HepG2 (cell line): ENCODE results near the gene INHA. TPM values are rescaled to one million over a fixed set of nuclear protein-coding genes. Genes with fewer than 3 reads are reported as not detected.

Source experiments
- EP300 ChIP-seq, 3 experiments: sonication (generic) in 1 of 3; formaldehyde crosslinking in 1 of 3; IDR thresholded peaks; 2 replicates each; pipeline versions ENCODE4 v1.5.1 to v1.6.1; 2011 to 2020; ENCODE audit warnings: low read depth in 2 of 3, low read length in 2 of 3, borderline replicate concordance in 1 of 3, improper control_type of control experiment in 1 of 3, mild to moderate bottlenecking in 1 of 3, missing genetic modification reagents in 1 of 3, moderate library complexity in 1 of 3
- HNF1B ChIP-seq: sonication (generic); formaldehyde crosslinking; IDR thresholded peaks from 2 replicates; pipeline ENCODE4 v1.5.1; 2020; ENCODE audit warnings: mild to moderate bottlenecking, moderate library complexity, missing genetic modification reagents
- HNF4A ChIP-seq: sonication (generic); formaldehyde crosslinking; IDR thresholded peaks from 2 replicates; pipeline ENCODE4 v1.4.0; 2020; ENCODE audit warnings: missing genetic modification reagents
- PHF8 ChIP-seq: sonication (generic); formaldehyde crosslinking; IDR thresholded peaks from 2 replicates; pipeline ENCODE4 v1.5.0; 2020; ENCODE audit warnings: missing genetic modification reagents
- TFDP1 ChIP-seq: IDR thresholded peaks from 2 replicates; pipeline ENCODE4 v1.6.1; 2016; ENCODE audit warnings: missing compliant biosample characterization, missing genetic modification reagents, borderline replicate concordance
- ZMAT3 ChIP-seq: sonication (generic); formaldehyde crosslinking; conservative IDR thresholded peaks from 2 replicates; pipeline ENCODE4 v1.7.0; 2021; ENCODE audit warnings: missing genetic modification reagents
- ZNF264 ChIP-seq: sonication (generic); formaldehyde crosslinking; IDR thresholded peaks from 2 replicates; pipeline ENCODE4 v1.4.0; 2020; ENCODE audit warnings: missing genetic modification reagents
- ZNF318 ChIP-seq: sonication (generic); formaldehyde crosslinking; IDR thresholded peaks from 2 replicates; pipeline ENCODE4 v1.4.0; 2020; ENCODE audit warnings: mild to moderate bottlenecking, missing genetic modification reagents
- ZNF430 ChIP-seq: sonication (generic); formaldehyde crosslinking; IDR thresholded peaks from 2 replicates; pipeline ENCODE4 v1.9.0; 2021; ENCODE audit warnings: mild to moderate bottlenecking, missing genetic modification reagents
- ZNF570 ChIP-seq: sonication (generic); formaldehyde crosslinking; IDR thresholded peaks from 2 replicates; pipeline ENCODE4 v1.4.0; 2020; ENCODE audit warnings: mild to moderate bottlenecking, missing genetic modification reagents, borderline replicate concordance
- ZNF672 ChIP-seq: sonication (generic); formaldehyde crosslinking; IDR thresholded peaks from 2 replicates; pipeline ENCODE4 v1.8.1; 2022; ENCODE audit warnings: missing genetic modification reagents
- ZNF687 ChIP-seq: sonication (generic); formaldehyde crosslinking; IDR thresholded peaks from 2 replicates; pipeline ENCODE4 v1.5.1; 2020; ENCODE audit warnings: mild to moderate bottlenecking, missing genetic modification reagents, moderate library complexity
- polyA plus RNA-seq, 8 experiments: library from polyadenylated mRNA; depleted of rRNA in 3 of 8; stranded (reverse) in 7 of 8; unstranded in 1 of 8; fragments of >200 nt; fragmentation: Illumina TruSeq in 4 of 8; extraction: Trizol in 4 of 8; gene quantifications; 2 replicates each; pipeline versions ENCODE4 v1.2.1 to v1.2.3, GENCODE V29; 2011 to 2016; ENCODE audit warnings: low read depth in 4 of 8, missing spikeins in 1 of 8, mixed read lengths in 1 of 8; ENCODE audit not compliant: insufficient read depth in 1 of 8
- total RNA-seq, 5 experiments: library from RNA; depleted of rRNA; stranded (reverse); fragments of >200 nt; fragmentation: Illumina TruSeq; extraction: Trizol; gene quantifications; 2 replicates each; pipeline ENCODE4 v1.2.3, GENCODE V29; 2016; ENCODE audit warnings: low read depth in 1 of 5

INHA gene
- total and polyA plus RNA-seq, 2 of the 13 experiments (the other 11 are each of a cell fraction or from before 2014, with no cell fraction given), result 4.1 to 15.2 TPM

- 0 out of 2 replicates have a peak, but pooled peaks have one; percentile 72 for TF ChIP-seq ZMAT3 (CRISPR knock-in tag)
- peak; percentile 93 for TF ChIP-seq HNF1B (CRISPR knock-in tag)
- peak; percentile 80 for TF ChIP-seq HNF4A (CRISPR knock-in tag)
- peak; percentile 83; the same call in 1 of the 2 replicates for TF ChIP-seq ZNF318 (CRISPR knock-in tag)
- peak; percentile 96 for TF ChIP-seq ZNF430 (CRISPR knock-in tag)
- TF ChIP-seq ZNF687 (CRISPR knock-in tag), result peak; percentile 97
- TF ChIP-seq ZNF570 (CRISPR knock-in tag), result no peak
- peak; percentile 87 for TF ChIP-seq PHF8 (CRISPR knock-in tag)
- no peak; the same call in 1 of the 2 replicates for TF ChIP-seq ZNF264 (CRISPR knock-in tag)
- TF ChIP-seq TFDP1 (CRISPR knock-in tag), result peak; percentile 58; the same call in 1 of the 2 replicates
- TF ChIP-seq EP300 (IDR thresholded peaks at IDR 0.05; ENCODE audit: low read depth in 2 of 2, low read length in 2 of 2), result peak; percentile 16 to 61; a peak in 2 of 4 replicates
- peak; percentile 54; the same call in 1 of the 2 replicates for TF ChIP-seq EP300 (CRISPR knock-in tag; IDR thresholded peaks at IDR 0.05; ENCODE audit: borderline replicate concordance)
- TF ChIP-seq ZNF672, result no peak
These were observed 25.6 kb downstream of the INHA start, which contains the start of gene STK11IP (continued) for GRCh38 chr2:219597552-219598307.
